Rectal smooth muscle tissue (tissue), 1 donor: ENCODE data around the gene THOC7.

ENCODE experiments used
- H3K27ac ChIP-seq: one replicate; pipeline ENCODE4 v1.7.0; 2013; ENCODE audit warnings: low read depth, low read length, inconsistent platforms
- H3K27me3 ChIP-seq: one replicate; pipeline ENCODE4 v1.7.0; 2013; ENCODE audit warnings: low read length; ENCODE audit not compliant: control insufficient read depth, insufficient read depth
- H3K36me3 ChIP-seq: one replicate; pipeline ENCODE4 v1.7.0; 2013; ENCODE audit warnings: low read length; ENCODE audit not compliant: control insufficient read depth, insufficient read depth
- H3K4me1 ChIP-seq: one replicate; pipeline ENCODE4 v1.7.0; 2013; ENCODE audit warnings: low read length; ENCODE audit not compliant: control insufficient read depth, insufficient read depth
- H3K4me3 ChIP-seq: one replicate; pipeline ENCODE4 v1.7.0; 2013; ENCODE audit warnings: low read length
- H3K9ac ChIP-seq: one replicate; pipeline ENCODE4 v1.7.0; 2013; ENCODE audit warnings: low read length

THOC7 gene

GRCh38 chr3:63851287-63851686, 12.3 kb downstream of the THOC7 start:
- H3K9ac ChIP-seq, result no peak overlapping the region
- H3K4me3 ChIP-seq, result no peak overlapping the region
- no peak overlapping the region for H3K27ac ChIP-seq

GRCh38 chr3:63849175-63849574, 14.4 kb downstream of the THOC7 start:
- Histone ChIP-seq H3K4me1 (no peaks in the 10 kb centered on the region), H3K9ac (no peak overlapping the region), H3K27ac (no peak overlapping the region), H3K4me3 (no peak overlapping the region), H3K27me3 (no peaks in the 10 kb centered on the region), H3K36me3 (no peaks in the 10 kb centered on the region)

More at GRCh38 chr3:63851287-63851686, 12.3 kb downstream of the THOC7 start:
- H3K27me3 ChIP-seq, result no peaks in the 10 kb centered on the region
- H3K4me1 ChIP-seq, result no peaks in the 10 kb centered on the region
- H3K36me3 ChIP-seq, result no peaks in the 10 kb centered on the region

GRCh38 chr3:63847718-63848450, 15.7 kb downstream of the THOC7 start:
- H3K27me3 ChIP-seq, result no peaks in the 10 kb centered on the region
- no peaks in the 10 kb centered on the region for H3K36me3 ChIP-seq
- no peak overlapping the region for H3K27ac ChIP-seq
- H3K4me1 ChIP-seq, result no peaks in the 10 kb centered on the region
- no peak overlapping the region for H3K4me3 ChIP-seq
- no peak overlapping the region for H3K9ac ChIP-seq

DNA sequence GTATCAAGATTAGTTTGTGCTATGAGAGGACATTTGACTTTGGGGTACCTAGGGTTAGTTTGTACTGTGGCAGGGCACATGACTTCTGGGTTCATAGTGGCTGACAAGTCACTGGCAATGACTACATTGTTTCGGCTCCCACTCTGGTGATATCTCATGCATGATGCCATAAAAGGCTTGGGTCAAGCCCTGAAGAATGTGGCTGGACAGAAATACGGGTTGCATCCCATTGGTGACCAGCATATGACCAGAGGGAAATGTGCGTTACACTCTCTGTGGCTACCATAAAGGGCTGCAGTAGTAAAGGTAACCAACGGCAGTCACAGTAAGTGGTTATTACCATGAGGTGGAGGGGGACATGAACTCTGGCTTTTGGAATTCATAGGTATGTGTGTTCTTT, 18.4 kb downstream of the THOC7 start:
- Histone ChIP-seq H3K36me3 (no peaks in the 10 kb centered on the region), H3K4me1 (no peaks in the 10 kb centered on the region), H3K9ac (no peak overlapping the region), H3K4me3 (no peak overlapping the region), H3K27me3 (no peaks in the 10 kb centered on the region), H3K27ac (no peak overlapping the region)

DNA sequence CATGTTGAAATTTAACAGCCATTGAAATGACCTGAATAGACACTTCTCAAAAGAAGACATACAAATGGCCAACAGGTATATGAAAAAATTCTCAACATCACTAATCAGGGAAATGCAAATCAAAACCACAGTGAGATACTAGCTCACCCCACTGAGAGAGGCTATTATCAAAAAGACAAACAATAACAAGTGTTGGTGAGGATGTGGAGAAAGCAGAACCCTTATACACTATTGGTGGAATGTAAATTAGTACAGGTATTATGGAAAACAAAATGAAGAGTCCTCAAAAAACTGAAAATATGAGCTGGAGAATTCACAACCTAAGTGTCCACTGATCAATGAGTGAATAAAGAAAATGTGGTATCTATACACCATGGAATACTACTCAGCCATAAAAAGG, 21.5 kb downstream of the THOC7 start:
- Histone ChIP-seq H3K27me3 (no peaks in the 10 kb centered on the region), H3K27ac (no peak overlapping the region), H3K4me3 (no peak overlapping the region), H3K4me1 (no peaks in the 10 kb centered on the region), H3K9ac (no peak overlapping the region), H3K36me3 (no peaks in the 10 kb centered on the region)

- Histone ChIP-seq H3K27ac (no peak overlapping the region), H3K36me3 (no peaks in the 10 kb centered on the region), H3K9ac (no peak overlapping the region), H3K4me3 (no peak overlapping the region), H3K27me3 (no peaks in the 10 kb centered on the region), H3K4me1 (no peaks in the 10 kb centered on the region)
Observed at GRCh38 chr3:63841704-63842103, 21.9 kb downstream of the THOC7 start.

- H3K27me3 ChIP-seq, result no peaks in the 10 kb centered on the region
- H3K4me1 ChIP-seq, result no peaks in the 10 kb centered on the region
- H3K4me3 ChIP-seq, result no peak overlapping the region
- no peak overlapping the region for H3K9ac ChIP-seq
- no peak overlapping the region for H3K27ac ChIP-seq
- peaks cover 3% of the 10 kb centered on the region for H3K36me3 ChIP-seq
Observed at GRCh38 chr3:63832395-63832794, 31.2 kb downstream of the THOC7 start.

DNA sequence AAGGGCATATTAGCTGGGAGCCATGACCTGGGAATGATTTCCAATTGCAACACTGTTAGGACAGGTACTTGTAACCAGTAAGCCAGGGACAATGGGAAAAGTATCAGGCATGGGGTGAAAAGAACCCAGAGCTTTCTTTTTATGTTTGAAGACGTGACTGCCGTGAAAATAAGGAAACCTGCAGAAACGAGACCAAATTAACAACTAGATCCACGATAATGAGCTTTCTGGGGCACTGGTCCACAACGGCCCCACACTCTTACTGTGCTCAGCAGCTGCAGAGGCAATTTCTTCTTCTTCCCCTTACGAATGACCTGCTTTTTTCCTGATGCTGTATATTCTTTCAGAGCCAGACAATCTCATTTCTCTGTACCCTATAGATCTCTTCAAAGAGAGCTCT, 33.1 kb downstream of the THOC7 start:
- Histone ChIP-seq H3K27ac (no peak overlapping the region), H3K27me3 (no peaks in the 10 kb centered on the region), H3K36me3 (peaks cover 3% of the 10 kb centered on the region), H3K4me1 (no peaks in the 10 kb centered on the region), H3K4me3 (no peak overlapping the region), H3K9ac (no peak overlapping the region)

GRCh38 chr3:63824309-63824708, 39.3 kb downstream of the THOC7 start:
- no peaks in the 10 kb centered on the region for H3K4me1 ChIP-seq
- H3K36me3 ChIP-seq, result no peaks in the 10 kb centered on the region
- H3K27ac ChIP-seq, result no peak overlapping the region
- no peak overlapping the region for H3K9ac ChIP-seq
- H3K4me3 ChIP-seq, result no peak overlapping the region
- H3K27me3 ChIP-seq, result no peaks in the 10 kb centered on the region

- no peaks in the 10 kb centered on the region for H3K27me3 ChIP-seq
- H3K4me1 ChIP-seq, result no peaks in the 10 kb centered on the region
- H3K36me3 ChIP-seq, result no peaks in the 10 kb centered on the region
- no peak within 1 kb of the TSS for H3K4me3 ChIP-seq
- H3K27ac ChIP-seq, result no peak within 1 kb of the TSS
- H3K9ac ChIP-seq, result no peak within 1 kb of the TSS
Observed at GRCh38 chr3:63819151-63819398, 44.5 kb downstream of the THOC7 start, which contains the start of gene C3orf49. C3orf49 (plus strand) TSS chr3:63819299; CDS start chr3:63819472, 173 bp downstream.

DNA sequence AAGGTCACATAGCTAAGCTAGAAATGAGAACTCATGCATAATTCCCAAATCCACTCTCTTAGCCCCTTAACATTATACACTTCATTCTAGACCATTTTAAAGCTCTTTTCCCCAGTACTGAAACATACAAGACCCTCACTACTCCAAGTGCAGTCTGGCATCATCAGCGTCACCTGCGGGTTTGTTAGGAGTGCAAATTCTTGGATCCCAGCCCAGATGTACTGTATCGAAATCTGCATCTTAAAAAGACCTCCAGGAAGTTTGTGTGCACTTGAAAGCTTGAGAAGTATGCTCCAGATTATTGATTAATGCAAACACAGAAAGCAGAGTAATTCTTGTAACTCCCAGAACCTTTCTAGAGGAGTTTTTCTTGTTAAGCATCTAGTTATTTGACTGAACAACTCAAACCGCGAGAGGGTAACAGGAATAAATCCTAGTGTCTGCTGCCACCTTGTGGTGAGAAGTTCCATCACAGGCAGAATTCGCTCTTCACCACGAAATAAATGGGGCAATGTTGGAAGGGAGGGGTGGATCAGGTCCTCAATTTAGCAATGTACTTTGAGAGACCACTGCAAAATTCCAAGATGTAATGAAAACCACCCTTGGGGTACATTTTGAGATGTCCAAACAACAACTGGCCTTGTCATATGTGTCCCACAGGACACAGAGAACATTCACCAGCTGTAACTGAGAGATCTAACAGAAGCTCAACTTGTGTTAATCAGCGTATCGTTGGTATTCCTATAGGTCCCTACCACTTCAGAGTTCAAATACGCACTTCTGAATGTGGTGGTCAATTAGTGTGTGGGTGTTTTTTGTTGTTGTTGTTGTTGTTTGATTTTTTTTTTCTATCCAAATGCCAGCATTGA, 45.1 kb downstream of the THOC7 start:
- H3K36me3 ChIP-seq, result no peaks in the 10 kb centered on the region
- no peaks in the 10 kb centered on the region for H3K4me1 ChIP-seq
- no peak overlapping the region for H3K4me3 ChIP-seq
- no peak overlapping the region for H3K27ac ChIP-seq
- no peaks in the 10 kb centered on the region for H3K27me3 ChIP-seq
- no peak overlapping the region for H3K9ac ChIP-seq

GRCh38 chr3:63817225-63817624, 46.4 kb downstream of the THOC7 start:
- Histone ChIP-seq H3K9ac (no peak overlapping the region), H3K4me3 (no peak overlapping the region), H3K36me3 (no peaks in the 10 kb centered on the region), H3K27me3 (no peaks in the 10 kb centered on the region), H3K27ac (no peak overlapping the region), H3K4me1 (no peaks in the 10 kb centered on the region)

- Histone ChIP-seq H3K4me1 (no peaks in the 10 kb centered on the region), H3K4me3 (no peak overlapping the region), H3K9ac (no peak overlapping the region), H3K27ac (no peak overlapping the region), H3K27me3 (no peaks in the 10 kb centered on the region), H3K36me3 (no peaks in the 10 kb centered on the region)
Observed at GRCh38 chr3:63814237-63814636, 49.4 kb downstream of the THOC7 start.
